ENCODE results near the gene HDLBP.

DNA sequence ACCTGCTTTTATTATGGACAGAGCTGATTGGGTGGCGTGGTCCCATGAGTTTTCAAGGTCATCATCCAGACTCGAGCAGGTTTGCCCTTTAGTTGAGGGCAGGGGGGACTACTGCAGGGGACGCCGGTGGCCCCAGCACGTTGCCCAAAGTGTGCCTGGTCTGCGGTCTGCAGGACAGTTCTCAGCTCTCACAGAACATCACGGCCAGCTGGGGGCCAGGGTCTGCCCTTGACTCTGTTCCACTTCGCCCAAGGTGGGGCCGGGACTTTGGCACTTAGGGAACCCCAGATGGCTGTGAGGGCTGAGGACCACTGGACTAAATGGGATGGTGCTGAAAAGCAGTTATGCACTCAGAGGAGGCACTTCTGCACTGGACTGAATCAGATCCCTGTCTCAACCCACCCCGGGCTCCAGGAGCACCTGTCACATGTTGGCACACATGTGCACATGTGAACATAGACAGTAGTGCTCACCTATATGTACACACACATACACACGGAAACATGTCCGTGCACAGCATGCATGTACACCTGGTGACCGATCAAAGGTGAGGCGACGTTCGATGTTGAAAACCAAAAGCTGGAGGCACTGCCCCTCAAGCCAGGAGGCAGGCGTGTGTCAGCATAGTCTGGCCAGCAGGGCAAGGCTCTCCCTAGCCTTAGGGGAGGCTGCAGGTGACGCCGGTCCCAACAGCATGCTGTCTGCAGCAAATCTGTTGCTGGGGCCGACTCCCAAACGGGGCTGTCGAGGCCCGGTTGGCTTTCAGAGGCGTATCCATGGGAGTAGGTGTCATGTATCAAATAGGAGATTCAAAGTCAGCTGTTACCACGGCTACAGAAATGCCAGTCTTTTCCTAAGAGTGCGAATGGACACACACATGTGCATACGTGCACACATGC is 116.8 kb downstream of the HDLBP start:
- TF ChIP-seq, protein P1, sequence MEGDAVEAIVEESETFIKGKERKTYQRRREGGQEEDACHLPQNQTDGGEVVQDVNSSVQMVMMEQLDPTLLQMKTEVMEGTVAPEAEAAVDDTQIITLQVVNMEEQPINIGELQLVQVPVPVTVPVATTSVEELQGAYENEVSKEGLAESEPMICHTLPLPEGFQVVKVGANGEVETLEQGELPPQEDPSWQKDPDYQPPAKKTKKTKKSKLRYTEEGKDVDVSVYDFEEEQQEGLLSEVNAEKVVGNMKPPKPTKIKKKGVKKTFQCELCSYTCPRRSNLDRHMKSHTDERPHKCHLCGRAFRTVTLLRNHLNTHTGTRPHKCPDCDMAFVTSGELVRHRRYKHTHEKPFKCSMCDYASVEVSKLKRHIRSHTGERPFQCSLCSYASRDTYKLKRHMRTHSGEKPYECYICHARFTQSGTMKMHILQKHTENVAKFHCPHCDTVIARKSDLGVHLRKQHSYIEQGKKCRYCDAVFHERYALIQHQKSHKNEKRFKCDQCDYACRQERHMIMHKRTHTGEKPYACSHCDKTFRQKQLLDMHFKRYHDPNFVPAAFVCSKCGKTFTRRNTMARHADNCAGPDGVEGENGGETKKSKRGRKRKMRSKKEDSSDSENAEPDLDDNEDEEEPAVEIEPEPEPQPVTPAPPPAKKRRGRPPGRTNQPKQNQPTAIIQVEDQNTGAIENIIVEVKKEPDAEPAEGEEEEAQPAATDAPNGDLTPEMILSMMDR (IDR thresholded peaks at IDR 0.05) = no peak
- no peak for TF ChIP-seq POLR2A (IDR thresholded peaks at IDR 0.05)
